Measurements from ENCODE around the gene ITGA1.
"Not testable (repeated sequence)": the region's sequence is repeated elsewhere in the genome, so short reads cannot be mapped to it uniquely, and the experiment has no call there.

The ITGA1 gene

DNA sequence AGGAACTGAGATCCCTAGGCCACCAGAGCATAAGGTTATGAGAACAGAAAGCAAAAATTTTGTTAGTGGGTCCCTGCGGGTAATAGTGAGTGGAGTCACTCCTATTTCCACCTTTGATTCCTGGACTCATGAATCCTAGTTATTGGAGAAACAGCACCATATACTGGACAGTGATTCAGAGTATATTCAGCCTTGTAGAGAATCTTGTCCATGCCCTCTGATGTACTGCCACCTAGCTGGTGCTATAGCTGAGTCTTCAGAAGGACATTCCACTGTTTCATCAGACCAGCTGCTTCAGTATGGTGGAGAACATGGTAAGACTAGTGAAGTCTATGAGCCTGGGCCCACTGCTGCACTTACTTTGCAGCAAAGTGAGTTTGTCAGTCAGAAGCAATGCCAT, 176.4 kb downstream of the ITGA1 start:
- peak; percentile 21 for DNase-seq

DNA sequence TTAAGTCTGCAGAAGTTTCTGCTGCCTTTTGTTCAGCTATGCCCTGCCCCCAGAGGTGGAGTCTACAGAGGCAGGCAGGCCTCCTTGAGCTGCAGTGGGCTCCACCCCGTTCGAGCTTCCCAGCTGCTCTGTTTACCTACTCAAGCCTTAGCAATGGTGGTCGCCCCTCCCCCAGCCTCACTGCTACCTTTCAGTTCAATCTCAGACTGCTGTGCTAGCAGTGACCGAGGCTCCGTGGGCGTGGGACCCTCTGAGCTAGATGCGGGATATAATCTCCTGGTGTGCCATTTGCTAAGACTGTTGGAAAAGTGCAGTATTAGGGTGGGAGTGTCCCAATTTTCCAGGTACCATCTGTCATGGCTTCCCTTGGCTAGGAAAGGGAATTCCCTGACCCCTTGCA, 188.4 kb downstream of the ITGA1 start:
- DNase-seq = not testable (repeated sequence)

DNA sequence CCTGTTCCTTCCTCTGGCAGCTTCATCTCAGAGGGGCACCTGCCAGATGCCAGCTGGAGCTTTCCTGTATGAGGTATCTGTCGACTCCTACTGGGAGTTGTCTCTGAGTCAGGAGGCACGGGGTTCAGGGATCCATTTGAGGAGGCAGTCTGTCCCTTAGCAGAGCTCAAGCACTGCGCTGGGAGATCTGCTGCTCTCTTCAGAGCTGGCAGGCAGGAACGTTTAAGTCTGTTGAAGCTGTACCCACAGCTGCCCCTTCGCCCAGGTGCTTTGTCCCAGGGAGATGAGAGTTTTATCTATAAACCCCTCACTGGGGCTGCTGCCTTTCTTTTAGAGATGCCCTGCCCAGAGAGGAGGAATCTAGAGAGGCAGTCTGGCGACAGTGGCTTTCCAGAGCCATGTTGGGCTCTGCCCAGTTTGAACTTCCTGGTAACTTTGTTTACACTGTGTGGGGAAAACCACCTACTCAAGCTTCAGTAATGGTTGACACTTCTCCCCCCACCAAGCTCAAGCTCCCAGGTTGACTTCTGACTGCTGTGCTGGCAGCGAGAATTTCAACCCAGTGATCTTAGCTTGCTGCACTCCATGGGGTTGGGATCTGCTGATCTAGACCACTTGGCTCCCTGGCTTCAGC, 189.7 kb downstream of the ITGA1 start:
- DNase-seq = no peak

DNA sequence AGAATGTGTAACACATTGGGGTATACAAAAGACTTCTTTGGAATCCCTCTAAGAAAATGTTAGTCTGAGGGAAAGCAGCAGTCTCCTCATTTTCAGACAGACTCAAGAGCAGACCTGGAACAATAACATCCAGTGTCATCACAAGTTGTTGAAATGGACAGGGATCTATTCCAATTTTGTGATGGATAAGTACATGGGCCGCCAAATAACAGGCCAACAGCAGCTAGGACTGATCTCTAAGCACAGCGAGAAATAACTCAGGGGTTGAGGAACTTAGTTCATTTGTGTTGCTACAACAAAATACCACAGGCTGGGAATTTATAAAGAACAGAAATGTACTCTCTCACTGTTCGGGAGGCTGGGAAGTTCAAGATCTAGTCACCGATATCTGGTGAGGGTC, 193.8 kb downstream of the ITGA1 start:
- DNase-seq = no peak

DNA sequence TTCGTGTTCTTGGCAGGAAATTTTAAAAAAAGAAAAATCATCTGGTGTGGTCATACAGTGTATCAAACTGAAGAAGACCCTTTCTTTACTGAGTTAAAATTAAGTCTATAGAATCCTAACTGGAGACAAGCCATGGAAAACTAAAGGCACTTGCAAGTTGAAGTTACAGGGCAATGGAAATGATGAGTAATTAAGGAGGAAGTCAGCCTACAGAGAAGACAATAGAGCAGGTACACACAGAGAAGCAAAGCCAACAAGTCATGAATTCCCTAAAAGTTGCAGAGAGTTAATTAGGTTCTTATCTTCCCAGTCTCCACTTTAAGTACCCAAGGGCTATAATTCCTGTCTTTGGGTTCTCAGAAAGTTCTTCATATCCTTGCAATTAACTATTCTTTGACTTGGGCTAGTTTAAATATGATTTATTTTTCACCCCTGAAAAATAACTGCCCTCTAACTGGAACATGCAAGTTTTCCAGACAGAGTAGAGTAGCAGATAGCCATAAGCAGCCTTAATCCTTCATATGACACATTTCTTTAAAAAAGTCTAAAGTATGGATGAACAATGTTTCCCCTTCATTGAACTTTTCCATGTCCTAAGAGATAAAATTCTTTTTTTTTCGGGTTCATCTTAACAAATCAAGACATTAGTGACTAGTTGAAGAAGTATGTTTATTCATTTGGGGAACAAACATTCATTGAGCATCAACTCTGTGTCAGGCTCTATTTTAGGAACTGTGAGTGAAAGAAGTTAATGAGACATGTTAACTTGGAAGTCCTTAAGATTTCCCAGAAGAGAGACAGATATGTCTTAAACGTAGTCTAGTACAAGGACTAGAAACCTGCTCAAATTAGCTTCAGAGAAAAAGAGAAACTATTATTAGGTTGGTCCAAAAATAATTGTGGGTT, 196.3 kb downstream of the ITGA1 start:
- DNase-seq = peak; percentile 47

DNA sequence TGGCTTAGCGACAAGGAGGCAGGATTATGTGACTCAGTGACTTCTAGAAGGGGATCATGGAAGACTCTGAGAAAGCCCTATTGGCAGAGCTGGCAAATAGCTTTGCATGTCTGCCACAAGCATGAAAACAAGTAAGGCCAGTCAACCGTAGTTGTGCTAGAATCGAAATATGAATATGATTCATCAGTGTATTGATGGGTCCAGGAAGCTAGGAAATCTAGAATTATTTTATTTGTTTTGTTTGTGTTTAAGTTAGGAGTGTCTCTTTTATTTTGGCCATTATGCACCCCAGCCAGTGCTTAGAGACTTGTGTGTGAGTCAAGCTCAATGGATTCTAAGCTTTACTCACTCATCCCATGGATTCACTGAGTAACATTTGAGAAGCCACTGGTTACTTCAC, 197.6 kb downstream of the ITGA1 start:
- peak; percentile 17 for DNase-seq

DNA sequence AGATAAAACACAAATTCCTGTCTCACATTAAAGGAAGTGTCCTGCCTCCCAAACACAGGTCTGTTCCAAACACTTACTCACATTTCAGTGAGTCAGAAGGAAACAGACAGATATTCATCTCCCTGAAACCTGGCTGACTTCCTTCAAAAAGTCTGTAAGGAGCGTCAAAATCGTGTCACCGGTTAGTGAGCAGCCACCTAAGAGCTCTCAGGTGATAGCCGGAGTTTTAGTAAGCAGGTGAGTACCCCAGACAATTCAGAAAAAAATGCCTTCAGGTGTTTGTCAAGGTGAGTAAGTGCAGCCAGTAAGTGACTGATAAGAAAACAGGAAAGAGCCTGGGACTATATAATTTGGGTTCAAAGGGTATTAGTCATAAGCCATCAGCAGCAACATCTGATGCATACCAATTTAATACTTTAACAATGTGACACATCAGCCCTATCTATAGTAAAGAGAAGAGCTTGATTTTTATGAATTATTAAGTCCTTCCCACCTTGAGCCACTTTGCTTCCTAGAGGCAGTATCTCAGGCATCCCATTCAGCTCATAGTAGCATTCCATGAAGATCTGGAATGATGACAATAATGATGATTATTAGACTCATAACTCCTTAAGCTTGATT, 200.1 kb downstream of the ITGA1 start:
- DNase-seq = peak; percentile 20

DNA sequence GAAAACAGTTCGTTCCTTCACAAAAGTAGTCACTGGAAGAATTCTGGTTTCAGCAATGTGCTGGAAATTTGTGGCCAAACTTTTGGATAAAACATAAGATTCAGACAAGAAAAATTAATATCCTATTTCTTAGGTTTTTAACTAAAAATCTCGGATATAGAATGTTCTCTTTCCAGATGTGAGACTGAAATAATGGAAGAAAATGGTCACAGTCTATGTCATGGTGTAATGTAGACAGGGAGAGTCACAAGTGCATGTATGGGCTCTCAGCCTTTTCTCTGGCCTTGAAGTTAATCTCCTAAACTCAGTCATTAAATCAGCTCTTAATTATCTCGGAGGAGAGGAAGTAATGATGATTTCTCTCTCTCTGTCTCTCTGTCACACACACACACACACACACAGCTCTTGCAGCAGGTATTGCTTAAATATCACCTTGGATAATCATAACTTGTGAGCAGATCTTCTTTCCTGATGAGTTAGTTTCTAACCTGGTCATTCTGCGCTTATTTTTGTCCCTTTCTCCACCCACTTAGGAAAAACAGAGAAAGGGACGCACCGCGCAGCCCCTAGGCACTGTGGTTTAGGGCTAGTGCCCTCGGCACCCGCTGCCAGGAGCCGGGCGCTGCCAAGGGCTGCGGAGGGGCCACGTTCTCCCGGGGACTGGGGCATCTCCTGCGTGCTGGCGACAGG, 200.8 kb downstream of the ITGA1 start:
- no peak for DNase-seq

DNA sequence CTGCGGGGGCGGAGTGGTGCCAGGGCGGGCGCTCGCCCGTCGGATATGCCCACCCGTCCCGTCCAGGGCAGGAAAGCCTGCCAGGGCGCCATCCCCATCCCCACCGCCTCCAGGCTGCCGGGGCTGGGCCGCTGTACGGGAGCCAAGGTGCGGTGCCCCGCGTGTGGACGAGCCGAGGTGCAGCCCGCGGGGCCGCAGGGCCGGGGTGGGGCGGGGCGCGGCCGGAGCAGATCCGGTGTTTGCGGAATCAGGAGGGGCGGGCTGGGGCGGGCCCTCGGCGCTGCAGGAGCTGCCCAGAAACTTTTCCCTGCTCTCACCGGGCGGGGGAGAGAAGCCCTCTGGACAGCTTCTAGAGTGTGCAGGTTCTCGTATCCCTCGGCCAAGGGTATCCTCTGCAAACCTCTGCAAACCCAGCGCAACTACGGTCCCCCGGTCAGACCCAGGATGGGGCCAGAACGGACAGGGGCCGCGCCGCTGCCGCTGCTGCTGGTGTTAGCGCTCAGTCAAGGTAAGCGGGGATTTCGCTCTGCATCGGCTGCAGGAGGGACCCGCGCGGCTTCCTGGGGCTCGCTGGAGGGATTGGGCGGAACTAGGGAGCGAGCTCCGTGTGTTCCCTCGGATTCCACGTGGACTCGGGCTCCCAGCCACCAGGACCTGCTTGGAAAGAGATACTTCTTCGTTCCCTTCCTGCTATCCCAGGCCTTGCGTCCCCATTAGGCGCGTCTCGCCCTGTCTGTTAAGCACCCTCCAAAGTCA, 201.5 kb downstream of the ITGA1 start, which contains the start of gene ITGA2:
Gene ITGA2, plus strand, starts transcription at position 328 of the 756 bp plus-strand sequence. Its CDS starts 117 bp downstream, at position 445.
- peak; percentile 33 for DNase-seq

DNA sequence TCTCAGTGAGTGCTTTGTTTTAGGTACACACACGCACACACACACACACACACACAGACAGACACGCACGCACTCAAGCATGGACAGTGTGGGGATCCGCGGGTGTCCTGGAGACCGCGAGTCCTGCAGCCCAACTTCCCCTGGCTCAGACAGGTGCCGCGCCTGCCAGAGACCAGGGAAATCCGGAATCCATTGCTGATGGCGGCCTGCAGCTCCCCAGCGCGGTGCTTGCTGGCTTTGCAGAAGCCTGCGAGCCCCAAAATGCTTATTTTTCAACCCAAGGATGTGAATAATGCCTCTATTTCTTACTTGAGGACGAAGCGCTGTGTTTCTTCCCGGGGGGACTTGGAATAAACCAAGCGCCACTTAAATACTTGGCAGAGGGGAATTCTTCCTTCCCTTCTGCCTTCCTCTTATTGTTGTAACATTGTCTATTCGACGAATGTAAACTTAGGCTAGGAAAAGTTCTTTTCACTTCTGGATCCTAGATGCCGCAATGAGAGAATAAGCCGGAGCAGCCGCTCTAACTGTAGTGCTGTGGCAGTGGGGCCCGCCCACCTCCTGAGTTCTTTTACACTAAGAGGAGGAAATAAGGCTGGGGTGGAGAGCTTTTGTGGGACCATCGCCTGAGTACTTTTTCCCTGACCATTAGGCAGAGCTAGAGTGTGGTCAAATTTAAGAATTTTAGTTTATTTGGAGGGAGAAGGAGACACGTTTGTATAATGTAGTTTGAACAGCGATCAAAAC, 202.2 kb downstream of the ITGA1 start:
- DNase-seq = peak; percentile 11

DNA sequence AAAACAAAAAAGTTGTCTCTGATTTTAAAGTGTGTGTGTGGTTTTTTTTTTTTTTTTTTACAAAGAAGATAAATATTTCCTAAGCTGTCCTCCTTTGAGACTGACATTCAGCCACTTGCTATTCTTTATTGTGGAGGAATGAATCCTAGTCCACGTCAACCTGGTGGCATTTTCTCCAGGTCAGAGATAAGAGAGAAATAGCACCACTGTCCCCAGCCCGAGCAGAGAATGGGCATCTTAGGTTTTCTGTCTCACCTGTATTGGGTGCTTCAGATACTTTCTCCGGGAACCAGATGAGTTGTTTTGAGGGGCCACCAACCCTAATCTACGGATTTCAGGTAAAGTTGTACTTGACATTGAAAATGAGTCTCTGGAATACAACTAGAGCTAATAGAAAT, 202.8 kb downstream of the ITGA1 start:
- DNase-seq = no peak

DNA sequence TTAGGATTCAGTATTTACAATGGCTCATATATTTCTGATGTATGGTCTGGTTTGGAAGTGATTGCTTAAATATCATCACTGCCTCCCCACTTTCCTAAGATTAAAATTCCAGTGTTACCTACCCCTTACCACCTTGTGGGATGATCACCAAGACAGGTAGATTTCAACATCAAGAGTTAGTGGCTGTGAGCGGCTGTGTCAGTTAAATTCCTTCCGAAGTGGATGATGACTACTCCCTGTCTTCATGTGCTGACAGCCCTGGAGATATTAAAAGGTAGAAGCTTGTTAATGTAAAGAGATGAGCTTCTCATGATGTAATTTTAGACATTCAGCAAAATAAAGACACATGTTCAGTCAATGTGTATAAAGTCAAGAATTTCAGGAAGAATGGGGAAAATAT, 205.7 kb downstream of the ITGA1 start:
- no peak for DNase-seq

DNA sequence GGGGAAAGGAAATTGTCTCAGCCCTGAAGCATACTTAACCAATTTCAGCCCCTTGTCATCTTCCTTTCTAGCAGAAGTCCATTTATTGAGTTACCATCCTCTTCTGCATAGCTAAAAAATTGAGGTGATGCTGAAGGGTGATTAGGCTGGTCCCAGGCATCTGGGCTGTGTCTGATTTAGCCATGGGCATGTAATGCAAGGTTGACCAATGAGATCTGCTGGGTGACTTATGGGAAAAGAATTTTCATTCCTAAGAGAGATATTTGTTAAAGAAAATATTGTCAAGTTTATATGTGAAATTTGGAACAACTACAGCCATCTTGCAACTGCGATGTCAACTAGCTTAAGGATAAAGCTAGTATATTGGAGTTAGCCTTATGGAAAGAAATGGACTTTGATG, 206.6 kb downstream of the ITGA1 start:
- DNase-seq = peak; percentile 42

DNA sequence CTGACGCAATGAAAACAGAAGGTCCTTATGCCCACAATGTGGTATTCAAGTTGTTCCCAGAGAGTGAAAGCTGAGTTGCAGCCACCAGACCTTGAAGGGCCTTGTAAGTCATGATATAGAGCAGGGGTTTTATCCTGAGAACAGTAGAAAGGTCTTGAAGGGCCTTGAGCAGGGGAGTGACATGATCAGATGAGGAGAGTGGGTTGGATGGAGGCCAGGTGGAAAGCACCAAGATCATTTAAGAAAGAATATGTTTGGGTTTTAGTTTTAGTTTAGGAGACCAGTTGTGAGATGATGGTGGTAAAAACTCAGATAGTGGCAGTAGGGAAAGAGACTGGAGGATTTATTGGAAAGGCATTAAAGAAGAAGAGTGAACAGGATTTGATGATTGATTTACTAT, 207.4 kb downstream of the ITGA1 start:
- DNase-seq = no peak

DNA sequence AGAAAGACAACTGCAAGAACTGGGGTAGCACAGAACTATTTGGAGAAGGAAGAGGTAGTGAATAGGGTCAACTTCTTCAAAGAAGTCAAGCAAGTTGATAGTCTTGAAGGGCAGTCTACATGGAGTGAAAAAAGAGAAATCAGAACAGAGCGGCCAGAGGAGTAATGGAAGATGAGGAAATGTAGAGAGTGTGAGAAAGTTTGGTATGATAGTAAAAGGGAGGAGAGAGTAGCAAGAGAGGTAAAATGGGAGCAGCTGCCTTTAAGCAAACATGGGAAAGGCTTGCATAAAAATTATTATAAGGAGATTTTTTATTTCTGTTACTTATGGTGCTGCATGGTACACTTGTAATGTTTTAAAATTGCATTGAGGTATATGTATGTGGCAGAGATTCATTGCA, 208.2 kb downstream of the ITGA1 start:
- no peak for DNase-seq

DNA sequence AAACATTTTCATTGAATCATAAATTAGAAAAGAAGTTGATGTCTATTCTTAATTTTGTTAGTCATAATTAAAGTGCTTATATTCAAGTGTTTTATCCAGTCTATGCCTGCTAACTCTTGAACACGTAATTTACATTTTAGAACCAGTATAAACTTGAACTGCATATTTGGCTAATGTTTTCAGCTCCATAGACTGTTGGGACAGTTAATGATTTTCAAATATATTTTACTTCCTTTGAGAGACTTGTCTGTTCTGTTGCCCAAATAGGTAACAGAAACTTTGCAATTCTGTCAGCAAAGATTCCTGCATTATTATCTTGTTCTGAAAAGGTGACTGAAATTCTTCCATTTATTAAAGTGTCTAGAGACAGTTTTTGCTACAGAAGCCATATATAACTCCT, 209.3 kb downstream of the ITGA1 start:
- no peak for DNase-seq

DNA sequence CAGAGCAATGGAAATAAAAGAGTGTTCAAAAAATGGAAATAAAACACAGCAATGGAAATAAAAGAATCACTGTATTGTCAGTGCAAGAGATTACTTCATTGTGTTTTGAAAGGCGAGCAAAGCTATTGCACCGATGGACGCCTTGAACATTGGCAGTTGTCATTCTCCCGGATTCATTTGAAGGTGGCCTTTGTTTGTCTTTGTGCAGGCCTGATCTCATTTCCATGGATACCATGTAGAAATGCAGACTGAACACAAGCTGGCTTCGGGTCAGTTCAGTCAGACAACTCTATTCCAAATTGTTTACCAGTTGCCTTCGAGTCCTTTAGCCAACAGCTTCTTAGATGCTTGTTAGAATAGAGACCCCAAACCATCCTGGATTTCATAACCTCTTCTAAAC, 209.7 kb downstream of the ITGA1 start:
- no peak for DNase-seq

DNA sequence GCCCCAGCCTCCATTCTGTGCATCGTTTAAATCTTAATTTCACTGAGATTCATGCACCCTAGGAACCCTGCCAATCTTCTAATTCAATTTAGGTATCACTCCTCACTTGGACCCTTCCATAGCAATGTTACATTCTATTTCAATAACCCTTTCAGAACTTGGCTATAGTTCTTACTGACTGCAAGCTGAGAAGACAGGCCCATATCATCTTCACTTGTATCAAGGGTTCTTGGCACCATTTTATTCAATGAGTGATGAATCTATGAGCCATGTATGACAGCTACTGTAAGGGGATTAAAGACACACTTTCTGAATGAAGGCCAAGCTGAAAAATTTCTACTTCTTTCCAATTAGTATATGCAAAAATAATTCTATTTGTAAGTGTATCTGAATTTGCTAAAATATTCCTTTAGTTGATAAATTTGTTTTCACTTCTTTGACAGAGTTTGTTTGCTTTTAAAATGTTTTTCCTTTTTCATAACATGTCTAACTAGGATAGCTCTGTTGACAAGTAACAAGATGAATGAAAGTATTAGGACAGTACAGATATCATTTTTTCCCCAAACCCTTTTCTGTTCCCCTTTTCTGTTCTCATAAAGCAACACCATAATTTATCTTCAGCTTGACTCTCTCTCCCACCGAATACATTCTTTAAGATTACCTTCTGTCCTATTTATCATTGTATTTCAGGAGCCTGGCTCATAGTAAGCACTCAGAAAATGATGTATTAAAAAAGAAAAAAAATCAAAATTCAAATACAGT, 211.0 kb downstream of the ITGA1 start:
- no peak for DNase-seq

DNA sequence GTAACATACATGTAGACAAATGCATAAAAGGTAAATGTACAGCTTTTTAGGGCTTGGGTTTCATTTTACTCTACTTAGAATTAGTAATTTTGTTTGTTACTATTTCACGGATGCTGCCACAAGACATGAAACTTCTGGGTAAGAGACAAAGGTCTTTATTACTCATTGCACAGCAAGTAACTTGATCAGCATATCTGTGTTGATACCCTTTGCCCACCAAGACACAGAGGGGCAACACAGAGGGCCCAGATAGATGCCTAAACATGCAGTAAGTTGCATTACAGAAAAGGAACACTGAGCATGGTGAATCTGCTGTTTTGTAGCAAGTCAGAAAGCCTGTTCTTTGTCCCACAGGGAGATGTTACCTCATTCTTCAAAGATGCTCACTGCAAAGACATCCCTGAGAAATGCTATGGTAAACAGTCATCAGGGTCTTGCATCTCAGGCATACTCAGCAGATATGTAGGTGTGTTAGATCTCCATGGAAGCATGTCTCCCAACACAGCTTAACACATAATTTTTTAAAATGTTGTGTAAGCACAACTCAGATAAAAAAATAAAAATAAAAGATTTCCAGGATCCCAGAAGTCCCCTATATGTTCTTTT, 211.7 kb downstream of the ITGA1 start:
- DNase-seq = peak; percentile 41

DNA sequence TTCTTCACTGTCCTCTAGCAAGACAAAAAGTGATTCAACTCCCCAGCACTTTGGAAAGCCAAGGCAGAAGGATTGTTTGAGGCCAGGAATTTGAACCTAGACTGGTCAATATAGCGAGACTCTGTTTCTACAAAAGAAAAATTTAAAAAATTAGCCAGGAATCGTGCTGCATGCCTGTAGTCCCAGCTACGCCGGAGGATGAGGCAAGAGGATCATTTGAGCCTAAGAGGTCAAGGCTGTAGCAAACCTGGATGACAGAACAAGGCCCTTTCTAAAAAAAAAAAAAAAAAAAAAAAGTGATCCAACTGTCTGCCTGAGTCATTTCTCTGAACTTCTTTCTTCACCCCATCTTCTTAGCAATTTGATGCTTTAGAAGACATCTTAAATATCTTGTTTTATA, 213.8 kb downstream of the ITGA1 start:
- no peak for DNase-seq

Data from fibroblast of skin of back (primary cell).